PC-3 (cell line): ENCODE data around the gene FSTL1.

Source experiments
- CTCF ChIP-seq: fragments of 300-600 bp; sonication (generic); conservative IDR thresholded peaks from 2 replicates; pipeline ENCODE4 v1.5.1; 2017; ENCODE audit warnings: antibody characterized with exemption, low read depth, mild to moderate bottlenecking, low read length
- EZH2 ChIP-seq: fragments of 300-600 bp; sonication (generic); IDR thresholded peaks from one replicate; pipeline ENCODE4 v1.6.1; 2017; ENCODE audit warnings: antibody characterized with exemption, mild to moderate bottlenecking, low read length; ENCODE audit not compliant: unreplicated experiment
- EZH2phosphoT487 ChIP-seq: fragments of 300-600 bp; sonication (generic); IDR thresholded peaks from 2 replicates; pipeline ENCODE4 v1.6.1; 2018; ENCODE audit warnings: mild to moderate bottlenecking, antibody characterized with exemption, low read length, borderline replicate concordance

GRCh38 chr3:120452816-120453215 is 2.0 kb upstream of the FSTL1 start:
- TF ChIP-seq CTCF, result no peak
- no peak for TF ChIP-seq EZH2
- TF ChIP-seq EZH2phosphoT487, result no peak
